Stimulated activated CD8-positive, alpha-beta memory T cell treated with anti-CD3 and anti-CD28 coated beads, Interleukin-15, amount 100 ng/mL, for 24 hours (primary cell): ENCODE results near the gene LIG4.
A peak's percentile ranks its signal among the peaks of the same experiment; 100 is the strongest.
"Not testable (repeated sequence)": the region's sequence is repeated elsewhere in the genome, so short reads cannot be mapped to it uniquely, and the experiment has no call there.

Experiments
- DNase-seq: peaks from one replicate; pipeline ENCODE4 v3.0.0-alpha.2; 2020; ENCODE audit warnings: low read depth

Gene LIG4

GRCh38 chr13:108215436-108215835, at the start of gene LIG4:
LIG4 (minus strand) TSS chr13:108215536; CDS start chr13:108211268, 4,268 bp downstream.
- DNase-seq = peak; percentile 83

DNA sequence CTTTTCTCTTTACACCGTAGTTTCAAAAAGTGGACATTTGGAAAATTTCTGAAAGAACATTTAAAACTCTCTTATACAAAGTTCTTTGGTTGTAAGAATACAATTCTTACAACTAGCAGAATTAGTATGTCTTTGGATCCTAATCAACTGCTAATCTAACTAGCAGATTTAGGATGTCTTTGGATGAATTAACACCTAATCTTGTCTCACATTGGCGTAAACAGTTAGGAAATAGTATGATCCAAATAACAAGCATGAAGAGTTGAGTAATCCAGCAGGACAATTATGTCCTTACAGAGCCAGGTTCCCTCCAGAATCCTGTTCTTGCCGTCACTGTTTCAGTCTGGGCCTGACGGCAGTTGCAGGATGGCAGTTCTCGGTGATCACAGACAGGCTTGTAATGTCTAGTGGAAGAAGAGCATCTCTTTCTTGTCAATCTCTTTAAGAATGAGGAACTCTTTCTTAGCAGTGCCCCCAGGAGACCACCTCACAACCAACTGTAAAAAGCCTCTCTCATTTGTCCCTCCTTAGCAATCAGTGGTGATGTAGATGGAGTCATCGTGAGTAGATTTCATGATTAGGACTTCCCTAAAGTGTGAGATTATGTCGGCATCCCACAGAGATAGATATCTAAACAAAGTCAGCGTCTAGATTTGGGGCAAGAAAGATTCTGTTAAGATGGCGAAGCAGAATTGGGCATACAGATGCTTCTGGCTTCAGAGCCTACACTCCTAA, 48.5 kb upstream of the LIG4 start:
- DNase-seq = no peak

DNA sequence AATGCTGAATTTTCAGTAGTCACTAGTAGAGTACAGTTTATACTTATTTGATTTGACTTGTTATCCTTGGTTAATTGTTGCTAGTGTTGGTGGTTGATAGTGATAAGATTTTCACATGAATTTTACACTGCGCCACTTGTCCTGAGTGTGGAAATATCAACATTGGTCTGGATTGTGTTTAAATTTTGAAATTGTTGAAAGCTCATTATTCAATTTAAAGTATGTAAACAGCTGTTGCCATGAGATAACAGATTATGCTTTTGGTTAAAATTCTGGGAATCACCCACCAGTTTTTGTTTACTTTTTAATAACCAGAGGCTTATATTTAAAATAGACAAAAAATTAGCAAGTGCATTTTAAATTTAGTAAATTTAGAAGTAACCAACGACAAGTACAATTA, 41.9 kb upstream of the LIG4 start:
- DNase-seq = no peak

DNA sequence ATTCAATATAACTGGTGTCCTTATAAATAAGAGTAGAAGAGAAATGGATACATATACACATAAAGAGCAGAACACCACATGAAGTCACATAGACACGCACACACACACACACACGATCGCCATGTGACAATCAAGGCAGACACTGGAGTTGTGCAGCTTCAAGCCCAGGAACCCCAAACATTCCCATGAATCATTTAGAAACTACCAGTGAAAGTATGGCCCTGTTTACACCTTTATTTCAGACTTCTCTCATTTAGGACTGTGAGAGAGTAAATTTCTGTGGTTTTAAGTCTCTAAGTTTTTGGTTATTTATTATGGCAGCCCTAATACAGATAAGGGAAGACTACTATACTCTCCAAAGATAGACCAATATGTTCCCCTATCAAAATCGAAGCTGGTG, 33.8 kb upstream of the LIG4 start:
- DNase-seq = no peak

- DNase-seq = no peak
Observed at GRCh38 chr13:108230377-108230776, 15.0 kb upstream of the LIG4 start.

DNA sequence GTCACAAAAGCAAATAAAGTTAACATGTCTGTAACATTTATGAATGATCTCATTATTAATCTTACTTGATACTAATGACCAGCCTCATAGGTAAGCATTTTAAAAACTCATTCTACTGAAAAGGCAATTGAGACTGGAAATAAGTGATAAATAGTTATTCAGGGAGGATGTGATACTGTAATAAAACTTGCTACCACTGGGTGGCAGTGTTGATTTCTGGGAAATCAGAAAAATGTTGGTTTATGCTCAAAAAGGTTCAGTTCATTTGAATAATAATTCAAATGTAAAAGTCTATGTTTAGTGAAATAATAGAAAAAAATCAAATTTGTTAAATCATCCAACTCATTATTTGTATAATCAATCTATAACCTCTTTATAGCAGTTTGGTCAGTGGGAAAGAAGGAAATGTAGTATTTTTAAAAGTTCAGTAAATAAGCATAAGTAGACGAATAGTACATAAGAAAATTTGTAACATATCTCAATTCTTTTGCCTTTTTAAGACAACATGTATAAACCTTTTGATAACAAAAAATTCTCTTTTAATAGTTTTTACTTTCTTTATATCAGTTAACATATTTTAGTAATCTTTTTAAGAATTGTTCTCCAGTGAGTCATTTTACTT, 12.4 kb upstream of the LIG4 start:
- DNase-seq = no peak

GRCh38 chr13:108226184-108226583, 10.8 kb upstream of the LIG4 start:
- no peak for DNase-seq

DNA sequence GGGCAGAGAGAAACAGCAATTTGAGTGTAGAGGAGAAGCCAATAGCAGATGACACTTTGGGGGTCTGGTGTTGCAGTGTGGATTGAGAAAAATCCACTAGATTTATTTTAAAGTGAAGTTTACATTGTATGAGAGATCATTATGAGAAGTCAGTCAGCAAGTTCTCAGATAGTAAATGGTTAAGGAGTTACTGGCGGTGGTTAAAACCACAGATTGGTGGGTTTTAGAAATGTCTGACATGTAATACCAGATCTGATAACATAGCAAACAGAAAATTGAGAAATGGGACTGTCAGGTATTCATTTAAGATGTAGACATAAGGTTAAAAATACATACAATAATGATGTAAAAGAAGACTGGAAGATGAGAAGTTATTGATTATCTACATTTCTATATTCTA, 10.1 kb upstream of the LIG4 start:
- DNase-seq = no peak

DNA sequence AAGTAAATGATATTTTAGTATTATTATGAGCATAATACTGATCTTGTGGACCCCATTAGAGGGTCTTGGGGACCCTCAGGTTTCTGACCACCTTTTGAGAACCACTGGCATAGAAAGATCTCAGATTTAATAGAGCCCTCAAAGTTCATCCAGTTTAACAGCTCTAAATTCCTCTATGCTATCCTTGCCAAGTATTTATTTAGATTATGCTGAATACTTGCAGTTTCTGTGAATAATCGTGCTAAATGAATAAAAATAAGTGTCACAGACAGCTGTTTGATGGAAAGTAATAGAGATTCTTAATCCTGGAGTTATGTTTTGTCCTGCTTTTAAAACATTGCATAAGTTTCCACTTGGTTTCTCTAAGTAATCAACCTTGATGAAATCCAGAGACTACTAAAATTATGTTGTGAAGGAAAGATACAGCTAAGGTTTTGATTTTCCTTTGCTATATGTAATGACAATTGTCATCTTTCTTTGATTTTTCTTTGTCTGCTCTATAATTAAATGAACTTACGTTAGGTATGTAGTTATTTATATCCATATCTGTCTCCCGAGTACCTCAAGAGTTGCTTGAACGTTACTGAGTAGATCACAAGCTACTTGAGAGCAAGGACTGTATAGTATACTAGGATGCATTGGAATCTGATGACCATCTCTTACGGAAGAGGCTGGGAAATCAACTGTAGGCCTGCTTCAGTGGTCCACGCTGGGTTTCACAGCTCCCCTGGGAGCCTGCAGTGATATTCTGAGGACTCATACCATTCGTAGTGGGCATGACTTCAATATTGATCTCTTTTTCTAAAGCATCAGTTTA, 8.6 kb upstream of the LIG4 start:
- DNase-seq = no peak

GRCh38 chr13:108220041-108220440, 4.7 kb upstream of the LIG4 start:
- DNase-seq = no peak

DNA sequence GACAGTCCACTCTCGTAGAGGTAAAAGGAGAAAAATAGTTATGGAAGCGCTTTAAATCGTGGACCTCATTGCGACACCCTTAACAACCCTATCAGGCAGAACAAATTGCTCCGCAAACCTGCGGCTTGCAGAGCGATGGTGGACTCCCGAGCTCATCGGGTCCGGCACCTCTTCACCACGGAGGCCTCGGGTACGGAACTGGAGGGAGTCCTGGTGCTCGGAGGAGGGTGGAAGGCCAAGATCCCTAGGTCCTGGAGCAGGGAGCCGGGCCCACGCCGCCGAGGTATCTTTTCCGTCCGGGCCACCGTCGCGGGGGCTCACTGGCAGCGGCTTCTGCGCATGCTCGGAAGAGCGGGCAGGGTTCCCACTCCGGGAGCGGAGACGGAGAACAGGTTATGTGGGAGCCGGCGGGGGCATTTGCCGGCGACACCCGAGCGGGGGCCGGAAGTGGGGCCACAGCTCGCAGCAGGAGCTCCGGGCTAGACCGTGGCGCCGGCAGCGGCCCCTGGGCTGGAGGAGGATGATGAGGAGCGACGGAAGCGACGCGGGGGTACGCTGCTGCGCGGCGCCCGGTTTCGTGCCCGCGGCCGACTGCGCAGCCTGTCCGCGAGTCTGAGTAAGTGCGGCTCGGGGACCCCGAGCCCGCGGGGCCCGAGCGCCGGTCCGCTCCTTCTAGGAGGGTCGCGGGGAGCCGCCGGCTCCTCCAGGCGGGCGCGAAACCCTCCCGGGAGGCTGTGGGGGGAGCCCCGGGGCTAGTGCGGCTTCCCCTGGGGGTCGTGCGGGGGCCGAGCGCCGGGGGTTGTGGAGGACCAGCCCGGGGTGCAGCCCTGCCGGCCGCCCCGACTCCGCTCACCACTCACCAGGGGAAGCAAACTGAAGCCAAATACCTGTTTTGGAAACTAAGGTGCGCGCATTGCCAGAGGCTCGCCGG, 3.0 kb upstream of the LIG4 start, which contains the start of gene ABHD13:
Gene ABHD13 (plus strand): TSS at position 349 of the 931 bp plus-strand sequence. CDS start 10,827 bp downstream, outside the sequence.
- peak; percentile 84 for DNase-seq

- DNase-seq = not testable (repeated sequence)
Observed at GRCh38 chr13:108217307-108218043, 2.1 kb upstream of the LIG4 start.

DNA sequence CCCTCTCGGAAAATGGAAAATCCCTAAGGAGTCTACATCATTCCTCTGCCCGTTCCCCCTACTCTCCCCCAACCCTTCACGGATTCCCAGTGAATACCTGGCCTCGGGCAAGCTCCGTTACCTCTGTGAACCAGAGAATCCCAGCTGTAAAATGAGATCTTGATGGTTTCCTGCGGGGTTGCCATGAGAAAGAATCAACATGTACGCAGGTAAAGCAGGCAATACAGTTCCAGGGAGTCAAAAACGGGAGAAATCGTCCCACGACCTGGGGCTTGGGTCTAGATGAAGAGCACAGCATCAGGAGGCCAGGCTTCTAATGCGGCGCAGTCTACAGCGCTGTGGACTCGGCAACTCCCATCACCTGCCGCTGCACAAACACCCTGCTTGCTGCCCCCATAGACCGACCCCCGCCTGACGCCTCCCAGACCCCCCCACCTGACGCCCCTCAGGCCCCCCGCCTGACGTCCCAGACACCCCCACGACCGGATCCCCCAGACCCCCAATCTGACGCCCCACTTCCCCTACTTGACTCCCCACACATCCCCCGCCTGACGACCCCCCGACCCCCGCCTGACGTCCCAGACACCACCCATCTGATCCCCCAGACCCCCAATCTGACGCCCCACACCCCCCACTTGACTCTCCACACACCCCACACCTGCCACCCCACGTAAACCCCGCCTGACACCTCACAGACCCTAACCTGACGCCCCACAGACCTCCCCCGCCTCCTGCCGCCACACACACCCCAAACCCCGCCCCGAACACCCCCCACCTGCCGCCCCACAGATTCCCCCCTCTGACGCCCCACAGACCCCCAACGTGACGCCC, 680 bp downstream of the LIG4 start:
- no peak for DNase-seq

DNA sequence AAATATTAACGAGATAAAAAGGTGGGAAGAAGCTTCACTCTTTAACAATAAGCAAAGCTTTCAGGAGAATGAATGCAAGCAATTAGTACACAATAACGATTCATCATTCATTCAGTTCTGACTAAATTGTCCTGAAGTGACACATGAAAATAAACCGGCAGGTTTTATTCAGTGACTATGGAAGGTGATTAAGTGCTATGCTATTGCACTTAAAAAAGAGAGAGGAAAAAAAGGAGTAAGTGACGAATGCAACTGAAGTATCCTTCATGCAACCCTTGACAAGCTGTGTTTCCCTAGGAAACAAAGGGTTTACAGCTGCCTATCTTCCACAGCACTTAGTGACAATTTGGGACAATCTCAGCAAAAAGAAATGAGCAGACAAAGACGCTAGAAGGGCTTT, 1.4 kb downstream of the LIG4 start:
- DNase-seq = no peak

DNA sequence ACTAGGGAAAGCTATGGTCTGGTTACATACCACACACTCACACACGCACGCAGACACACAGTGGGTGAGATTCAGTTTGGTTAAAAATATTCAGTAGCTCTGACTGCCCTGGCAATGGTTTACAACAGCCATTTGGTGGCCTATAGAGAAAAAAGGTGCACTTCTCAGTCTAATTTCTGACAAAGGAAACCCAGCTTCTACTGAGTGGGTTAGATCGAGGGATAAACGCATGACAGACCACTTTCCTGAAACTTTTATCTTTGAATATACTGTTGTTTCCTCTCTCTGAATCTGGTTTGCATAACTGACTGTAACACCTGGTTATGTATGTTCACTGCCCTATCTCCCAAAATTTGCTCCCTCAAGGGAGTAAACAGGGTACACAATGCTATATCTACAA, 2.5 kb downstream of the LIG4 start:
- DNase-seq = no peak

DNA sequence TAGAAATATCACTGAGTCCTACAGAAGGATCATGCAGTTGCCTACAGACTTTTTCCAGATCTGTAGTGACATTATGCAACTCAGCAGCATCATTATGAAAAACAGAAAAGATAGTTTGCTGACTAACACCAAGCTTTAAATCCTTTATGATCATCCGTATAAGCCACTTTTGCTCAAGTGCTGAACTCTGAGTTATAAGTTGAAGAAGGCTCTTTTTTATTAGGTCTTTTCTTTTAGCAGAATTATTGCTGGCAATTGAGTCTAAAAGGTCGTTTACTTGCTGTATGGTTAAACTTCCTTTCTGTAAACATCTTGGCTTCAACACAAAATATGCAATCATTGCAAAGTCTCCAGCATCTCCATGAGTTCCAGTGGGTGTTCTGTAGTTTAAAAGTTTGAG, 4.8 kb downstream of the LIG4 start:
- DNase-seq = no peak

- no peak for DNase-seq
Observed at GRCh38 chr13:108200781-108201398, 14.4 kb downstream of the LIG4 start.

DNA sequence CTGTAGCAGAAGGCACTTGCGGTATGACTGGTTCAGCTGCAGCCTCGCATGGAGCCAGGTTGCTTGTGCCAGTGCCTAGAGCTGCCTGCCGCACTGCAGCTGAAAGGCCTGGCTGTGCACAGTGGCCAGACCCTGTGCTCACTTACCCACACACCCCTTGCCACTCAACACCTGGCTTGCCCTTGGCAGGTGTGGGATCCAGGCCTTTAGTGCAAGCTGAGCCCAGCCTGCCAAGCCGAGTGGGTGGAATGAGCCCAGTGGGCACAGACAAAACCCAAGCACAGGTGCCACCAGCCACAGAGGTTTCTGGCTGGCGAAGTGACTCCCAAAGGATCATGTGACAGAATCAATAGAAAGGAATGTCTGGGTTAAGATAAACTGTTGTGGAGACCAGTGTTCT, 19.5 kb downstream of the LIG4 start:
- DNase-seq = no peak

GRCh38 chr13:108195146-108195545, 20.2 kb downstream of the LIG4 start:
- DNase-seq = no peak
